GM21825 (cell line): ENCODE data around the gene MYOG.

Experiments
- ATAC-seq: cut with Tn5 transposase; IDR thresholded peaks from one replicate; pipeline ENCODE4 v1.9.1; 2021; ENCODE audit warnings: mild to moderate bottlenecking, moderate library complexity; ENCODE audit not compliant: unreplicated experiment

Gene MYOG

DNA sequence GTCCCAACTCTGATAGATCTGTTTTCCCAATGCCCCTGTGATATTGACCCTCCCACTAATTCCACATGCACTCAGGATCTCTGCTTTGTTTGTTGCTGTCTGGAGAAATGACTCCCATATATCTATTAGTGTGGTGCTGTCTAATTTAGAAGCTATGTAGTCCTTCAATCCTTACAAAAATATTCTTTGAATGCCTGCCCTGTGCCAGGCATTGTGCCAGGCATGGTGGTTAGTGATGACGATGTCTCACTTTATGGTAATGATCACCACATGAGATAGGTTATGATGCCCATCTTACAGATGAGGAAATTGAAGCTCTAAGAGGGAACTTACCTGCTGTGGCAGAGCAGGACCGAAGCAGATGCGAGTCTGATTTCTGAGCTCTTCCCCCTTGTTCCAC lies 12.9 kb downstream of the MYOG start:
- no peak for ATAC-seq

DNA sequence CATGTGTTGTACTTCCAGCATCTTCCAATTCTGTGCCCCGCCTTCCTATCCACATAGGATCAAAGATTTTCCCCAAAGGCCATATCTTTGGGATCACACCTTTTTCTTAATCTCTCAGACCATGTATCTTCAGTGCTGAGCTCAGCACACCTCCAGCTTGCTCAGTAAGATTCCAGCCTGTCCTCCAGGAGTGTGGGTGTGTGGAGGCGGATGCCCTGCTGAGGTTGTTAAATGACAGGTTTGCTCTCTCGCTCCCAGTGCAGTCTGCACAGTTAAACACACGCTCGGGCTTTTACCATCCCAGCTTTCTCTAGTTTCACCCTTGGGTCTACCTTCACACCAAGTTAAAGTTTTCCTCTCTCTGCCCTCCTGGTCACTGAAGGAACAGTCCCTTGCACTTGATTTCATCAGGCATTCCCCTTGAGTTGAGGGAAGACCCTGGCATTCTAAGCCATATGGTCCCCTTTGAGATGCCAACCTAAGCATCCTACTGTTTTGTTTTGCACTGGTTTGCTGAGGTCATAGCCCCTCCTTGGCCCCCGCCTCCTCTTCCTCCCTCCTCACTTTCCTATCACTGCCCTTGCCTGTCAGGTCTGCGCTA lies 13.7 kb downstream of the MYOG start:
- ATAC-seq: no peak

DNA sequence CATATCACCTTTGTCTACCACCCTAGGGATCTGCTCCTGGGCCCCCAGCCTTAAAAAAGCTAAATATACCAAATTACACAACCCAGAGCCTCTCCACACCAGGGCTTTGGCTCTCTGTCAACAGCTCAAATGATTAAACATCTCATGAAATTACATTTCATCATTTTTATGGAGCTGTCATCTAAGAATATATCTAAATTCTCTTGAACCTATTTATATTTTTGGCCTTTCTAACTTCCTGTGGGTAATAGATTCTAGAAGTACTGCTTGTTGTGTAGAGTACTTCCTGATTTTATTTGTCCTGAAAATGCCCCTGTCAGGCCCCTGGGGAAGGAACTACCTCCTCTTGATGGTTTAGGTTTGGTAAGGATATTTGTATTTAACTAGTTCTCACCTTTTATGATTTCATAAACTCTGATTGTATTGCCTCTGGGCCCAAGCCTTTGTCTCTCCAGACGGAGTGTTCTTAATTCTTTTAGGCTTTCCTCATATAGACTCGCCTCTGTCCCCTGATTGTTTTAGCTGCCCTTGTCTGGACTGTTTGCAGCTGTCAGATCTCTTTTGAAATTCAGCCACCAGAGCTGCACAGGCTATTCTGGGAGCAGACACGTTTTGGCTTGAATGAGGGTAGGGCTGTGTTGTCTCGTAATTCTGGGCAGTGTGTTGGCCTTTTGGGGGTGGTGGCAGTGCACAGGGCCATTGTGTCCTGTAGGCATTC lies 16.6 kb downstream of the MYOG start:
- no peak for ATAC-seq

DNA sequence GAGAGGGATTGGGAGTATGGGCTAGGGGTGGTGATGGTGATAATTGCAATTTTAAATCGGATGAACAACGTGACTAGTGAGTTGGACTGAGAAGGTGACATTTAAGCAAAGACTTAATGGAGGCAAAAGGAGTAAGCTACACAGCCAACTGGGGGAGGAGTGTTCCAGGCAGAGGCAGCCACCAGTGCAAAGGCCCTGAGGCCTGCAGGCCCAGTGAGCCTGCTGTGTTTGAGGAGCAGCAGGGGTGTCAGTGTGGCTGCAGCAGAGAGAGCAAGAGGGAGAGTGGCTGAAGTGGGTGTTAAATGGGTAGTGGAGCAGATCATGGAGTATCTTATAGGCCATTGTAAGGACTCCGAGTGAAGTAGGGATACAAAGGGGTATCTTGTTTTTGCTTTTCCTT lies 18.8 kb downstream of the MYOG start:
- no peak for ATAC-seq

DNA sequence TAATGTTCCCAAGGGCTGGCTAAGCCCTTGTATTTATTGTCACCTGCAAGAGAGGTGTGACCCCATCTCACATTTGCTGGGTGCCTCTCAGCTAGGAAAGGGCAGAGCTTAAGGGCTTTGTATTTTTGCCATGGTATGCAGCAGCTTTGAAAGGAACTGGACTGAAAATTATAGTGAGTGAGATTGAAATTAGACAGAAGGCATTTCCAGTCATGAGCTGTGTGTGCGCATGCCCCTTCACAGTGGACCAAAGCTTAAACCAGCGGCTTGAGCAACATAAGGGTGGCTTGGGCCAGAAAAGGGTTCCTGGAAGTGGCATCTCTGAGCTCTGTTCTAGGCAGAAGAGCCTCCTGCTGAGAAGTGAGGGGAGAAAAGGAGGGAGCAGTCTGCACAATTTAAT lies 19.8 kb downstream of the MYOG start:
- no peak for ATAC-seq

DNA sequence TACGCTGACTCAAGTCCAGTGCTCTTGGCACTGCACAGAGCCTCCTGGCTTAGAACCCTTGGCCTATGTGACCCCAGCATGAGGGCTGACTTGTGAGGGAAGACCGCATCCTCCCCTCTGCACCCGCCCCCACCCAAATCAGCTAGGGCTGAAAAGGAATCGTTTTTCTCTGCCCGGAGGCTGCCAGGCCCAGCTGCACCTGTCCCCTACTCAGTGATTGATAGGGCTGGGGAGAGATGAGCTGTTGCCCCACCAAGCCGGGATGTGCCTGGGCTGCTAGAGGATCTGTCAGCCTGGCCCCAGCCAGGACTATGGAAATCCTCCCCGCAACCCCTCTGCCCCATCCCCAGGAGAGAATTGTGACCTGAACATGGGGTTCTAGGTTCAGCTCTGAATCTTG lies 20.6 kb downstream of the MYOG start:
- no peak for ATAC-seq

DNA sequence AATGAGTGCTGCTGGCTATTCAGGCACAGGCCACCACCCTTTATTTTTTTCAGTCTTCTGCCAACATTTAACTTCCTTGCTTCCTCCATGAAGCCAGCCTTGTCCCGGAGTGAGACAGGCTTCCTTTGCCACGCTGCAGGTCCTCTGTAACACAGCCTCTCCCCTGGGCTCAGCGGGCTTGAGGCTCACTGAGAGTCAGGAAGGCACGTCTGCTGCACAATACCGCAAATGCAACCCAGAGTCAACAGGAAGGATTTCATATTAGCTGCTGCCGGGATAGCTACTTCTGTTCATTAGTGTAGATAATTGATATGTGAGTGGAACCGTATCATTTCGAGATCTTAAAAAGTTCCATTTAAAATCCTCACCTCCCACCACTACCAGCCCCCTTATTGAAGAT lies 22.5 kb downstream of the MYOG start:
- ATAC-seq: no peak

DNA sequence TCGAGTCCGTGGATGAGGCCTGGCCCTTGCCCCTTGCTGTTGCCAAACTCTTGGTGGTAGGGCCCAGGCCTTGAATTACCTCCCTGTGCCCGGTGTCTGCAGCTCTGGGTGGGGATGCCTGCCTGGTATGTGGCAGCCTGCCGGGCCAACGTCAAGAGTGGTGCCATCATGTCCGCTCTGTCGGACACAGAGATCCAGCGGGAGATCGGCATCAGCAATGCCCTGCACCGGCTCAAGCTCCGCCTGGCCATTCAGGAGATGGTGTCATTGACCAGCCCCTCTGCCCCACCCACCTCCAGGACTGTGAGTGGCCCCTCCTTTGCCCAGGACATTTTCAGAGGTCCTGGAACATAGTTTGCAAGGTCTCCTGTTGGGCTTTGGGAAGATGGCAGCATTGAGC lies 25.7 kb downstream of the MYOG start:
- ATAC-seq: no peak

DNA sequence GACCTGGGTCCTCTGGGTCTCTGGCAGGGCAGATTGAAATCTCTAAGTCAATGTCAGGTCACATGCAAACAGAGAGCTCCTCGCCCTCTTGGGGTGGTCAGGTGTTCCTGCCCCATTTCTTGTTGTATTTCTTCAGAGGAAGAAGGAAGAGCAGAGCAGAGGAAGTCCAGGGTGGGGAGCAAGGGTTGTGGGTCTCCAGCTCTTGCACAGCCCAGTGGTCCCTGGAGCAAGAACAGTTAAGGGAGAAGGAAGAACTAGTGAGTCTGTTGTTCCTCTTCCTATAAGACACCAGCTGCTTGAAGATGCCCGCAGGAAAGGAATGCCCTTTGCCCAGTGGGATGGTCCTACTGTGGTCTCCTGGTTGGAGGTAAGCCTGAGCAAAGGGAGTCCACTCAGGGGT lies 26.3 kb downstream of the MYOG start:
- ATAC-seq: no peak

DNA sequence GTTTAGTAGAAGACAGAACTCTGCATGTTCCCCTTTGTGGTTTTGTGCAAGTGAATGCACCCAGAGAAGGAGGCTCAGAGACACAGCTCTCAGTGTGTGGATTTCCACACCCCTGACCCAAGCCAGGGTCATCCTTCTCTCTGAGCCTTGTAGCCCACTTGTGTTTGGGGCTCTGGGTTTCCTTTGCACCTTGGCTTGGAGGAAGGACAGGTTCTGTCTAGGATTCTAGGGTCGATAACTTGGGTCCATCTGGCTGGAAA lies 27.2 kb downstream of the MYOG start:
- ATAC-seq: no peak

DNA sequence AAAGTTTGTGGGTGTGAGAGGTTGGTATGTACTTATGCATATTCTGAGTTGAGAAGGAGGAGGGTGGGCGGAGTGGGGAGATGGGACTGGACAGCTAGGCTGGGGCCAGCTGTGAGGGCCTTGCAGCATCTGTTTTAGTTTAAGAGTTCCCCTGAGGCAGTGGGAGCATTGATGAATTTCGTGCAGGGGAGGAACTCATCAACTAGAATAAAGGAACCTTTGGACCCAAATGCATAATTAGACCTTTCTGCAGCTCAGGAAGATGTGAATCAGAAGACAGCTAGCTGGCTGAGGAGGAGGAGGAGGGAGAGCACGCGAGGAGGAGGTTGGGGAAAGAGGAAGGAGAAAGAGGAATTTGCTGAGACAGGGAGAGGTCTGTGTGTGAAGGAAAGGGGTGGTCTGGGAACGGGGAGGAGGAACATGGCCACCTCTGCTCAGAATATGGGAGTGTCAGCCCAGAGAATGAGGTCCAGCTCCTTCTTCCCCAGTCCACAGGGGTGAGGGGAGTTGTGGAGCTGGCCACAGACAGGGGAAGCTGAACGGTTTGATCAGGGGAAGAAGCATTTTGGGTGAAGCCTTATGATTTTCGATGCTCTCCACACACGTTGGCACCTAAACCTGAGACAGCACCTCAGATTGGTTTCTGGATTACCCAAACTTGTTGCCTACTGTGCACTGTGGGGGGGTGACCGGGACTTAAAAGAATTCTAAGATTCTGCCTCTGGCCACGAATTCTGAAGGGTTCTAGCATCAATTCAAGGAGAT lies 27.7 kb downstream of the MYOG start:
- ATAC-seq: no peak

DNA sequence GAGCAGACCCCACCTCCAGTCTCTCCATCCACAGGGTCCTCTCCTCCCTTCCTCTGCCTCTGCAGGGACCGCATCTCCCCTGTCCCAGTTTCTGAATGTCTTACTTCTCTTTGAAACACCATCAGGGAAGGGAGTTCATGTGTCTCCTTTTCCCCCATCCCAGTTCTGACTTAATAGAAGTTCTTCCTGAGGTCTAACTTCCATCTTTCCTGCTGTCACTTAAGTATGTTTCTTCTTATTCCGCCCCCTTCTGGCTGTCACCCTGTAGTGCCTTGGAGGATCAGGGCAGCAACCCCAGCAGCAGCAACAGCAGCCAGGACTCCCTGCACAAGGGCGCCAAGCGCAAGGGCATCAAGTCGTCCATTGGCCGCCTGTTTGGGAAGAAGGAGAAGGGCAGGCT lies 29.3 kb downstream of the MYOG start:
- ATAC-seq: no peak

DNA sequence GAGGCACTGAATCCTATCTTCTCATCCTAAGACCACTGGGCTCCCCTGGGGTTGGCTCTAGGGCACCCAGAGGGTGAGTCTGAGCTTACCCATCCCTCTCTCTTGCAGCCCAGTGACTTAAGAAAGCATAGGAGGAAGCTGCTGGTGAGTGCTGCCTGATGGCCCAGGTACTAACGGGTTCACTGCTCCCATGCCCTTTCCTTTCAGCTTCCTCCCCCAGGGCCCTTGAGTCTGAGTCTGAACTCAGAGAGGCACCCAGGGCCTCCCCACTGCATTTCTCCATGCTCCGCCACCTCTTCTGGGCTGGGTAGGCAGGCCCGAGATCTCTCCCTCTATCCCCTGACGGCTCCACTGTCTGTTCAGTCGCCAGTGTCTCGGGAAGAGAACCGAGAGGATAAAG lies 29.8 kb downstream of the MYOG start:
- no peak for ATAC-seq

DNA sequence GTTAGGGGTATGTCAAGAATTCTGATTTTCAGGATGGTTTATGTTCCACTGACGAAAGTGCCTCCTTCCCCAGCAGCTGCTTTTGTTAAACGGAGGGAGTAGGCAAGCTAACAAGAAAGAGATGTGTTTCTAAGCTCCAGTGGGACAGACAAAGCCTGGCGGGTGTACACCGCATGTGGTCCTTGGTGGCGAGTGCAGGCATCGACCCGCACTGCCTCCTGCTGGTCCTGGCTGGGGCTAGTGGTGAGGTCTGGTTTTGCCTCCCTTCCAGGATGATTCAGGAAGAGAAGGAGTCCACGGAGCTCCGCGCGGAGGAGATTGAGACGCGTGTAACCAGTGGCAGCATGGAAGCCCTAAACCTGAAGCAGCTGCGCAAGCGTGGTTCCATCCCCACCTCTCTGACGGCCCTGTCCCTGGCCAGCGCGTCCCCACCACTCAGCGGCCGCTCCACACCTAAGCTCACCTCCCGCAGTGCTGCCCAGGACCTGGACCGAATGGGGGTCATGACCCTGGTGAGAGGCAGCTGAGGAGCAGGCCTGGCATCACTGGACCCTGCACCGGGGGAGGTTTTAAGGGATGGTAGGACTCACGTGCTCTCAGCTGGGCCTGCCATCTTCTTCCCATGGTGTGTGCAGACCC lies 30.5 kb downstream of the MYOG start:
- ATAC-seq: no peak

DNA sequence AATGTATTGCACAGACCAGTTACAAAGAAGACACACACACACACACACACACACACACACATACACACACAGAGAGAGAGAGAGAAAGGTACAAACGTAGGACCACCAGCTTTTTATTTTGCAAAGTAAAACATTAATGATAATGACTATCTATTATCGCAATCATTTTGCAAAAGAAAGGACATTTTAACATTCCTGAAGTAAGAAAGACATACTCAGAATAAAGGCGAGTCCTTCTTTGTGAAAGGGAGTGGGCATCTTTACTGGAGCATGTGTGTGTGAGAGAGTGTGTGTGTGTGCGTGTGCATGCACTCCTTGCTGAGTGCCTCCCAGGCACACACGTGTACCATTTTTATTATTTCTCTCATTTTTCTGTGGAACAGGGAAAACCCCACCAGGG lies 31.2 kb downstream of the MYOG start:
- ATAC-seq: no peak

DNA sequence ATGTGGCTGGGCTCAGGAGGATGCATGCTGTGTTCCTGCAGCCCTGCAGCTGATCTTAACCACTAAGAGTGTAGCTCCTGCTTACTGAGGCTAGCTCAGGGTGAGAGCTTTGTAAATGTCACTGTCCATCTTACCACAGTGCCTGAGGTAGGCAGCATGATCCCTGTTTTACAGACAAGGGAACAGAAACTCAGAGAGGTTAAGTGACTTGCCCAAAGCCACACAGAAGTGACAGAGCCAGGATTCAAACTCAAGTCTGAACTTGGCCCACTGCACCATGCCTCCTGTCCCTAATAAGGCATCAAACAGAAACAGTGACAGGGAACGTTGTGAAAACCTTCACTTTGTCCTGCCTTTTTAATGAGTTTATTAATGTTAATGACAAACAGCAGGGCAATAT lies 31.6 kb downstream of the MYOG start:
- ATAC-seq: no peak

DNA sequence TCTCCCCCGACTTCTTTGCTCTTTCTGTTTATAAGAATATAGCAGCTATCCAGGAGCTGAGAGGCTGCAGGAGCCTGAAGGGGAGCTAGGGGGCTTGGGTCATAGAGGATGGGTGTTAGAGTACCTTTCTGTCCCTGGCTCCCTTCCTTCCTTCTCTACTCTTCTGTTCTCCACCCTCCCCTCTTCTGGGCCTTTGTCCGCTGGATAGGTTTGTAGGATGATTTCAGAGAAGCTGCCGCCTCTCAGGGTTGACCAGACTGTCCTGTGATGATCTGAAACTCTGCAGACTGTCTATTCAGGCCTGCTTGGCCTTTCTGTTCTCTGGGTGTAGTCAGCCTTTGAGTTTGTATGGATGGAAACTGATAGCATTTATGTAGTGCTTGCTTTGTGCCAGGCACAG lies 33.2 kb downstream of the MYOG start:
- no peak for ATAC-seq

DNA sequence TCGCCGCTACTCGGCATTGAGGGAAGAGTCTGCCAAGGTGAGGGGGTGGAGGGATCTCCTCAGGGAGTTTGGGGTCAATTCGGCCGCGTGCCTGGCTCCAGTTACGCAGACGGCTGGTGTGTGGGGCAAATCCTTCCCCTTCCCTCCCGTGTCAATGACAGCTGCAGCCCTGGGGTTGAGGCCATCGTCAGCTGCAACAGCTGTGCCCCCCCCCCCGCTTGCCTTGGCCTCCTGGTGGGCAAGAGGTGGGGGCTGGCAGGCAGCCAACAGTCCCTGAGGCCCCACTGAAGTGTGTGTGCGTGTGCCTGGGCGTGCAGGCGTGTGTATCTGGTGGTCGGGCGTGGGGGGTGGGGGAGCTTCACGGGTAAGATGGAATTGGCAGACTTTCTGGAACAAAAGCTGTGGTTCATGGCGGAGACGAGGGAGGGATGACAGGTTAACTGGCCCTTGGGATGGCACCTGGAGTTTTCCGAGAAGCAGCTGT lies 33.9 kb downstream of the MYOG start:
- no peak for ATAC-seq

DNA sequence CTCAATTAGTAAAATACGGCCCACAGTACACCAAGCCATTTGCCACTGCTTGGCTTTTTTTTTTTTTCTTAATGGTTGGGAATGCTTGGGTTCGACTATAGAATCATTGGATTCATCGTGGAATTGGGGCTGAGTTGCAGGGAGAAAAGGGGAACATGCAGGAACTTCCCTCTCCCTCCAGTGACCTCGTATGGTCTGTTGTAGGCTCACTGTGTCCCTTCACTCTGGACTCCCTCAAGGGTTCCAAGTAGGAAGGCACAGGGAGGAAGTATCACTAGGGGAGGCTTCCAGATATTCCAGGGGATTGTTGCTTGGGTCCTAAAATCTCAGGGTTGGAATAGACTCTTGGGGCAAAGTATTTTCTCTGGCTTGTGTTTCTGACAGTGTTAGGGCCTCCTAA lies 35.0 kb downstream of the MYOG start:
- no peak for ATAC-seq

DNA sequence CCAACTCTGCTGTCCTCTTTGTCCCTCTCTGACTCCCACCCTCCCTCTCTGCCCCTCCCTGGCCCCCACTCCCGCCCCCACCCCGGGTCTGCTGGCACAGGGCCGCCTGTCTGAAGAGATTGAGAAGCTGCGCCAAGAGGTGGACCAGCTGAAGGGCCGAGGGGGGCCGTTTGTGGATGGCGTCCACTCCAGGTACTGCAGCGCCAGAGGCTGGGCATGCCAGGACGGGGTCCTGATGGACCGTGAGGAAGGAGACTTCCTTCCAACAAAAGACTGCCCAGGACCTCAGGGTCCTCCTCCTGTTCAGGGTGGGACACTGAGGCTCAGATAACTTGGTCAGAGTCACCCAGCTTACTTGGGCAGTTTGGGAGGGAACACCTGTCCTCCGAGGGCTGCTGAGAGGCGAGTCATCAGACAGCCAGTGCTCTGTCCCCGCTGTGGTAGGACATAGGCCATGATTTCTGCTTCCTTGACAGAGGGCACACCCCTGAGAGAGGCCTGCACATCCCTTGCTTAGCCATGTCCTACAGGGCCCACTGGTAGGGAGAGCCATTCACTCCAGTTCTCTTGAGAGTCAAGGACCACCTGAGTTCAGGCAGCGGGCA lies 36.1 kb downstream of the MYOG start:
- ATAC-seq: no peak

DNA sequence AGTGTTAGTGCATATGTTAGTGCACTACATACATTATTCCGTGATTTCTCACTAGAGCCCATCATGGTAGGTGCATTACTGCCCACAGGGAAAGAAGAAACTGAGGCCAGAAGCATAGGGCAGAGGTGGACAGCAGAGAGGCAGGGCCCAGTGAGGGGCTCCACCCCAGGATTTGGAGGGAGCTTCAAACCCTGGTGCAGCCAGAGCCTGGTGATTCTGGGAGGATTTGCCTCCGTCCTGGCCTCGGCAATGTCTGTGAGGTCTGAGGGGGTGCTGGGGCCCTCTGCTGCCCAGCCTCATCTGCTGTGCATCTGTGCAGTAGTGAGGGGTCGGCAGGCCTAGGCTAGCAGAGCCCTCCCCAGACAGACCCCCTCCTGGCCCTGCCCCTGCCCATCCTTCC lies 36.7 kb downstream of the MYOG start:
- ATAC-seq: no peak
